Osteoblast (primary cell): ENCODE results near the gene PTPRE. TPM values are rescaled to one million over a fixed set of nuclear protein-coding genes. Genes with fewer than 3 reads are reported as not detected.

Experiments
- DNase-seq: peaks from one replicate; pipeline ENCODE4 v3.0.0; 2011; ENCODE audit warnings: low spot score, mixed read lengths; ENCODE audit not compliant: insufficient read length; ENCODE audit errors: missing footprints
- H2AFZ ChIP-seq: 2 replicates; pipeline ENCODE4 v1.6.0; 2011; ENCODE audit warnings: mild to moderate bottlenecking, low read length
- H3K27ac ChIP-seq: 2 replicates; pipeline ENCODE4 v1.5.1; 2011; ENCODE audit warnings: mild to moderate bottlenecking, low read depth, low read length, moderate library complexity
- H3K27me3 ChIP-seq: 2 replicates; pipeline ENCODE4 v1.6.0; 2012; ENCODE audit warnings: mild to moderate bottlenecking, control low read depth, inconsistent platforms, low read length, moderate library complexity; ENCODE audit not compliant: insufficient read depth
- H3K36me3 ChIP-seq: 2 replicates; pipeline ENCODE4 v1.5.1; 2011; ENCODE audit warnings: mild to moderate bottlenecking, low read length, control low read depth, moderate library complexity; ENCODE audit not compliant: insufficient read depth
- H3K4me1 ChIP-seq: 2 replicates; pipeline ENCODE4 v1.5.1; 2011; ENCODE audit warnings: mild to moderate bottlenecking, low read length, control low read depth, moderate library complexity; ENCODE audit not compliant: insufficient read depth
- H3K4me2 ChIP-seq: 2 replicates; pipeline ENCODE4 v1.6.0; 2011; ENCODE audit warnings: mild to moderate bottlenecking, low read length; ENCODE audit not compliant: insufficient read depth
- H3K4me3 ChIP-seq: fragments of 200-600 bp; sonication (generic); 3 replicates; pipeline ENCODE4 v1.5.1; 2012; ENCODE audit warnings: mild to moderate bottlenecking, low read length, inconsistent platforms; ENCODE audit not compliant: insufficient read depth
- H3K79me2 ChIP-seq: 2 replicates; pipeline ENCODE4 v1.6.0; 2012; ENCODE audit warnings: mild to moderate bottlenecking, low read length, control low read depth, inconsistent platforms; ENCODE audit not compliant: insufficient read depth
- H3K9me3 ChIP-seq: 2 replicates; pipeline ENCODE4 v1.5.1; 2011; ENCODE audit warnings: low read depth, low read length, control low read depth
- H4K20me1 ChIP-seq: 2 replicates; pipeline ENCODE4 v1.6.0; 2012; ENCODE audit warnings: mild to moderate bottlenecking, low read length, control low read depth; ENCODE audit not compliant: insufficient read depth
- total RNA-seq: library from RNA; depleted of rRNA; stranded (reverse); fragments of >200 nt; gene quantifications from 2 replicates; pipeline ENCODE4 v1.2.3, GENCODE V29; 2012
- TF ChIP-seq, protein P1 (sequence below): IDR thresholded peaks from 2 replicates; pipeline ENCODE4 v1.5.1; 2011; ENCODE audit warnings: mild to moderate bottlenecking, low read depth, low read length, moderate library complexity; ENCODE audit errors: extremely low read depth

The PTPRE gene
- total RNA-seq, 1 donor: 9.0 TPM

DNA sequence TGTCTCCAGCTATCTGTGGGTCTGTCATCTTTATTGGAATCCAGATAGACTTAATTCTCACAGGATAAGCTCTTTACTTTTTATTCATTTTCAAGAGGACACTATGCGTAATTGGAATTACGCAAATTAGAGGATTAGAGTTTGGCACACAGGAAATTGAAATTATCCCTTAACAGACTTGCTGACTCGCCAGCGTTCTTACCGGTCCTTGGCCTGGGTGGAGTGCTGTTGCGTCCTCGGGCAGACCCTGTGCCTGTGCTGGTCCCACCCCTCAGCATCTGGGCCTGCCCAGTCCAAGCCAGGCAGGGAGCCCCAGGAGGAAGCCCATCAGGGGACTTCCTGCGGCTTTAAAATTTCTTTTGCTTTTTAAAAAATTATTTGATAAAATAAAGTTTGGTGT is 117.5 kb downstream of the PTPRE start:
- H3K4me3 ChIP-seq: no peak overlapping the region
- no peaks in the 10 kb centered on the region for H4K20me1 ChIP-seq
- no peak for DNase-seq
- no peak overlapping the region for H3K4me2 ChIP-seq
- no peak overlapping the region for H3K27ac ChIP-seq
- H3K9me3 ChIP-seq: no peaks in the 10 kb centered on the region
- TF ChIP-seq, protein P1, sequence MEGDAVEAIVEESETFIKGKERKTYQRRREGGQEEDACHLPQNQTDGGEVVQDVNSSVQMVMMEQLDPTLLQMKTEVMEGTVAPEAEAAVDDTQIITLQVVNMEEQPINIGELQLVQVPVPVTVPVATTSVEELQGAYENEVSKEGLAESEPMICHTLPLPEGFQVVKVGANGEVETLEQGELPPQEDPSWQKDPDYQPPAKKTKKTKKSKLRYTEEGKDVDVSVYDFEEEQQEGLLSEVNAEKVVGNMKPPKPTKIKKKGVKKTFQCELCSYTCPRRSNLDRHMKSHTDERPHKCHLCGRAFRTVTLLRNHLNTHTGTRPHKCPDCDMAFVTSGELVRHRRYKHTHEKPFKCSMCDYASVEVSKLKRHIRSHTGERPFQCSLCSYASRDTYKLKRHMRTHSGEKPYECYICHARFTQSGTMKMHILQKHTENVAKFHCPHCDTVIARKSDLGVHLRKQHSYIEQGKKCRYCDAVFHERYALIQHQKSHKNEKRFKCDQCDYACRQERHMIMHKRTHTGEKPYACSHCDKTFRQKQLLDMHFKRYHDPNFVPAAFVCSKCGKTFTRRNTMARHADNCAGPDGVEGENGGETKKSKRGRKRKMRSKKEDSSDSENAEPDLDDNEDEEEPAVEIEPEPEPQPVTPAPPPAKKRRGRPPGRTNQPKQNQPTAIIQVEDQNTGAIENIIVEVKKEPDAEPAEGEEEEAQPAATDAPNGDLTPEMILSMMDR: no peak
- H3K27me3 ChIP-seq: no peaks in the 10 kb centered on the region
- H3K4me1 ChIP-seq: peaks cover 2% of the 10 kb centered on the region
- no peak overlapping the region for H2AFZ ChIP-seq
- no peaks in the 10 kb centered on the region for H3K79me2 ChIP-seq
- H3K36me3 ChIP-seq: no peaks in the 10 kb centered on the region

GRCh38 chr10:128025437-128025836 is 118.5 kb downstream of the PTPRE start:
- H3K36me3 ChIP-seq: no peaks in the 10 kb centered on the region
- H3K79me2 ChIP-seq: no peaks in the 10 kb centered on the region
- DNase-seq: no peak
- no peak overlapping the region for H3K4me3 ChIP-seq
- H2AFZ ChIP-seq: no peak overlapping the region
- no peaks in the 10 kb centered on the region for H3K9me3 ChIP-seq
- no peak overlapping the region for H3K4me2 ChIP-seq
- H3K27me3 ChIP-seq: no peaks in the 10 kb centered on the region
- peaks cover 2% of the 10 kb centered on the region for H3K4me1 ChIP-seq
- TF ChIP-seq, protein P1: no peak
- no peak overlapping the region for H3K27ac ChIP-seq
- no peaks in the 10 kb centered on the region for H4K20me1 ChIP-seq

DNA sequence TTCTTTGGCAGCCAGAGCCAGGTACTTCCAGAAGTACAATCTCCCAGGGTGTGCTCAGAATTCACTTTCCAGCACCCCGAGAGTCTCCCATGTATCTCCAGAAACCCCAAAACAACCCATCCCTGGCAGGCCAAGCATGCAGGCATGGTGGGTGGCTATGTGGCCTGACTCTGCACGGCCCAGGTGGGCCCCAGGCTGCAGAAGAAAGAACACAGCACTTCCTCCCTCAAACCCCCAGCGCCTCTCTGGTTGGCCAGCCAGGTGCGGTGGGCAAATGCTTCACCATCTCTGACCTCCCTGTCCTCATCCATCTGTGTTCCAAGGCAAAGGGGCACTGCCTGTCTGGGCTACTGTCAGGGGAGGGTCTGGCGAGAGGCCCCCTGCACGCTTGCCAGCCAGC is 119.0 kb downstream of the PTPRE start:
- no peaks in the 10 kb centered on the region for H3K79me2 ChIP-seq
- no peak overlapping the region for H3K4me2 ChIP-seq
- no peaks in the 10 kb centered on the region for H3K9me3 ChIP-seq
- TF ChIP-seq, protein P1: no peak
- no peak overlapping the region for H3K4me3 ChIP-seq
- no peaks in the 10 kb centered on the region for H4K20me1 ChIP-seq
- H3K27me3 ChIP-seq: no peaks in the 10 kb centered on the region
- peaks cover 2% of the 10 kb centered on the region for H3K4me1 ChIP-seq
- DNase-seq: no peak
- no peak overlapping the region for H3K27ac ChIP-seq
- H3K36me3 ChIP-seq: no peaks in the 10 kb centered on the region
- no peak overlapping the region for H2AFZ ChIP-seq

- TF ChIP-seq, protein P1: no peak
- no peak overlapping the region for H2AFZ ChIP-seq
- no peak overlapping the region for H3K27ac ChIP-seq
- no peaks in the 10 kb centered on the region for H3K9me3 ChIP-seq
- H3K36me3 ChIP-seq: no peaks in the 10 kb centered on the region
- H3K27me3 ChIP-seq: no peaks in the 10 kb centered on the region
- no peaks in the 10 kb centered on the region for H3K79me2 ChIP-seq
- H4K20me1 ChIP-seq: peaks cover 5% of the 10 kb centered on the region
- DNase-seq: no peak
- no peak overlapping the region for H3K4me2 ChIP-seq
- peaks cover 2% of the 10 kb centered on the region for H3K4me1 ChIP-seq
- no peak overlapping the region for H3K4me3 ChIP-seq
Observed at GRCh38 chr10:128026615-128027300, 119.9 kb downstream of the PTPRE start.
